SK-N-SH treated with all-trans-retinoic acid at 6 μM for 48 hours (cell line): ENCODE results near the gene LSM14A.

Experiments
- ATAC-seq: fragments of 200-7000 bp; cut with Tn5 transposase; 3 replicates; pipeline ENCODE4 v1.9.1; 2020; ENCODE audit warnings: mild to moderate bottlenecking, moderate library complexity
- ARNTL ChIP-seq: fragments of 450-650 bp; formaldehyde crosslinking; IDR thresholded peaks from 2 replicates; pipeline ENCODE4 v1.5.0; 2020; ENCODE audit warnings: low read depth, mild to moderate bottlenecking, moderate library complexity, borderline replicate concordance
- BACH2 ChIP-seq: fragments of 250-450 bp; sonication (Bioruptor Pico); IDR thresholded peaks from 2 replicates; pipeline ENCODE4 v1.9.0; 2021; ENCODE audit warnings: mild to moderate bottlenecking, borderline replicate concordance
- CREB5 ChIP-seq: fragments of 250-450 bp; sonication (Bioruptor Pico); IDR thresholded peaks from 2 replicates; pipeline ENCODE4 v1.5.1; 2020; ENCODE audit warnings: low read depth, mild to moderate bottlenecking, moderate library complexity
- CSDC2 ChIP-seq: fragments of 250-450 bp; sonication (Bioruptor Pico); IDR thresholded peaks from 2 replicates; pipeline ENCODE4 v1.5.0; 2020; ENCODE audit warnings: mild to moderate bottlenecking, moderate library complexity
- CSRNP3 ChIP-seq: fragments of 250-450 bp; sonication (Bioruptor Pico); IDR thresholded peaks from 2 replicates; pipeline ENCODE4 v1.5.1; 2021; ENCODE audit warnings: mild to moderate bottlenecking, moderate library complexity
- ESRRG ChIP-seq: fragments of 250-450 bp; sonication (Bioruptor Pico); IDR thresholded peaks from 2 replicates; pipeline ENCODE4 v1.6.1; 2021; ENCODE audit warnings: mild to moderate bottlenecking
- GLIS3 ChIP-seq: fragments of 250-450 bp; sonication (Bioruptor Pico); IDR thresholded peaks from 2 replicates; pipeline ENCODE4 v1.5.0; 2020; ENCODE audit warnings: mild to moderate bottlenecking, moderate library complexity
- OSR1 ChIP-seq: fragments of 250-450 bp; sonication (Bioruptor Pico); IDR thresholded peaks from 2 replicates; pipeline ENCODE4 v1.8.0; 2022; ENCODE audit warnings: moderate library complexity, mild to moderate bottlenecking, inconsistent platforms
- PATZ1 ChIP-seq: fragments of 250-450 bp; sonication (Bioruptor Pico); IDR thresholded peaks from 2 replicates; pipeline ENCODE4 v1.8.0; 2020; ENCODE audit warnings: mild to moderate bottlenecking, moderate library complexity, borderline replicate concordance
- PPARA ChIP-seq: fragments of 250-450 bp; sonication (Bioruptor Pico); IDR thresholded peaks from 2 replicates; pipeline ENCODE4 v1.5.0; 2020; ENCODE audit warnings: mild to moderate bottlenecking, borderline replicate concordance
- RARB ChIP-seq: fragments of 250-450 bp; sonication (Bioruptor Pico); IDR thresholded peaks from 2 replicates; pipeline ENCODE4 v1.8.0; 2021; ENCODE audit warnings: mild to moderate bottlenecking, moderate library complexity
- SNAI2 ChIP-seq: fragments of 250-450 bp; sonication (Bioruptor Pico); IDR thresholded peaks from 2 replicates; pipeline ENCODE4 v1.5.0; 2020; ENCODE audit warnings: mild to moderate bottlenecking, moderate library complexity
- TCF4 ChIP-seq: fragments of 250-450 bp; sonication (Bioruptor Pico); IDR thresholded peaks from 2 replicates; pipeline ENCODE4 v1.8.0; 2021; ENCODE audit warnings: mild to moderate bottlenecking, moderate library complexity, borderline replicate concordance
- TOX ChIP-seq: fragments of 250-450 bp; sonication (Bioruptor Pico); IDR thresholded peaks from 2 replicates; pipeline ENCODE4 v1.8.0; 2021; ENCODE audit warnings: mild to moderate bottlenecking, moderate library complexity, borderline replicate concordance
- TSHZ2 ChIP-seq: fragments of 250-450 bp; sonication (Bioruptor Pico); IDR thresholded peaks from 2 replicates; pipeline ENCODE4 v1.5.0; 2020; ENCODE audit warnings: mild to moderate bottlenecking, moderate library complexity
- ZC3H10 ChIP-seq: fragments of 250-450 bp; sonication (Bioruptor Pico); IDR thresholded peaks from 2 replicates; pipeline ENCODE4 v1.5.1; 2021; ENCODE audit warnings: mild to moderate bottlenecking, moderate library complexity
- ZFP3 ChIP-seq: fragments of 250-450 bp; sonication (Bioruptor Pico); IDR thresholded peaks from 2 replicates; pipeline ENCODE4 v1.5.0; 2020; ENCODE audit warnings: mild to moderate bottlenecking, moderate library complexity
- ZFP30 ChIP-seq: fragments of 450-650 bp; formaldehyde crosslinking; IDR thresholded peaks from 2 replicates; pipeline ENCODE4 v1.5.0; 2022; ENCODE audit warnings: mild to moderate bottlenecking, moderate library complexity
- ZNF565 ChIP-seq: fragments of 450-650 bp; formaldehyde crosslinking; conservative IDR thresholded peaks from 2 replicates; pipeline ENCODE4 v1.5.0; 2020; ENCODE audit warnings: low read depth, mild to moderate bottlenecking, moderate library complexity
- ZNF70 ChIP-seq: fragments of 450-650 bp; formaldehyde crosslinking; IDR thresholded peaks from 2 replicates; pipeline ENCODE4 v1.5.0; 2020; ENCODE audit warnings: mild to moderate bottlenecking, moderate library complexity
- ZNF8 ChIP-seq: fragments of 450-650 bp; formaldehyde crosslinking; IDR thresholded peaks from 2 replicates; pipeline ENCODE4 v1.5.0; 2020; ENCODE audit warnings: mild to moderate bottlenecking, moderate library complexity

Gene LSM14A

GRCh38 chr19:34150558-34150957 lies 21.7 kb upstream of the LSM14A start:
- ATAC-seq: no peak
- TF ChIP-seq TOX (CRISPR knock-in tag): no peak
- TF ChIP-seq GLIS3: no peak
- TF ChIP-seq TCF4 (CRISPR knock-in tag): no peak
- no peak for TF ChIP-seq TSHZ2 (CRISPR knock-in tag)
- TF ChIP-seq ZC3H10 (CRISPR knock-in tag): no peak
- no peak for TF ChIP-seq ESRRG
- no peak for TF ChIP-seq ZNF8 (CRISPR knock-in tag)
- no peak for TF ChIP-seq RARB (CRISPR knock-in tag)
- no peak for TF ChIP-seq CSDC2 (CRISPR knock-in tag)
- no peak for TF ChIP-seq BACH2 (CRISPR knock-in tag)

GRCh38 chr19:34151439-34151838 lies 20.9 kb upstream of the LSM14A start:
- no peak for ATAC-seq
- no peak for TF ChIP-seq ZNF70 (CRISPR knock-in tag)
- TF ChIP-seq ESRRG: no peak
- no peak for TF ChIP-seq ZNF8 (CRISPR knock-in tag)
- TF ChIP-seq BACH2 (CRISPR knock-in tag): no peak
- TF ChIP-seq, all 23 proteins: peak for 0

- ATAC-seq: no peak
- TF ChIP-seq CSRNP3 (CRISPR knock-in tag) (no peak), ZNF8 (CRISPR knock-in tag) (no peak), ZFP30 (CRISPR knock-in tag) (no peak), ZFP3 (CRISPR knock-in tag) (no peak), RARB (CRISPR knock-in tag) (no peak), PATZ1 (no peak), TCF4 (CRISPR knock-in tag) (no peak)
Observed at GRCh38 chr19:34154401-34154800, 17.9 kb upstream of the LSM14A start.

- no peak for ATAC-seq
- TF ChIP-seq GLIS3 (no peak), PATZ1 (no peak), ZFP30 (CRISPR knock-in tag) (no peak), TSHZ2 (CRISPR knock-in tag) (no peak), SNAI2 (no peak), BACH2 (CRISPR knock-in tag) (no peak), OSR1 (CRISPR knock-in tag) (no peak), ZNF565 (CRISPR knock-in tag) (no peak), CSDC2 (CRISPR knock-in tag) (no peak), ZNF70 (CRISPR knock-in tag) (no peak), TCF4 (CRISPR knock-in tag) (no peak), PPARA (CRISPR knock-in tag) (no peak), ZNF8 (CRISPR knock-in tag) (no peak), CREB5 (no peak), ESRRG (no peak), TOX (CRISPR knock-in tag) (no peak), ARNTL (no peak), ZC3H10 (CRISPR knock-in tag) (no peak)
Observed at GRCh38 chr19:34155686-34156085, 16.6 kb upstream of the LSM14A start.
